MM.1S (cell line): ENCODE results near the gene TMUB2.
A peak's percentile ranks its signal among the peaks of the same experiment; 100 is the strongest.

Experiments
- CTCF ChIP-seq: fragments of 300-600 bp; sonication (generic); IDR thresholded peaks from 2 replicates; pipeline ENCODE4 v1.5.1; 2016; ENCODE audit warnings: antibody characterized with exemption, low read length, mixed read lengths
- EZH2 ChIP-seq: fragments of 300-600 bp; sonication (generic); optimal IDR thresholded peaks from 2 replicates; pipeline ENCODE3; 2017; ENCODE audit warnings: low read depth, mild to moderate bottlenecking, antibody characterized with exemption, low read length, mixed read lengths

- TF ChIP-seq EZH2 (no peak), CTCF (peak; percentile 58)
Measured at GRCh38 chr17:44218344-44219107, 31.8 kb downstream of the TMUB2 start.
